Activated naive CD4-positive, alpha-beta T cell treated with anti-CD3 and anti-CD28 coated beads, Interleukin-2, amount 10 ng/mL, durations not matched to agents 7 days and 5 days (primary cell): ENCODE data around the gene C2orf76.

Source experiments
- CTCF ChIA-PET: fragments of 350-600 bp; sonication (Branson Sonifier 250); formaldehyde crosslinking; loops from one replicate; lab custom pipeline; 2021; ENCODE audit warnings: antibody characterized with exemption; lab: Charles Lee
- DNase-seq: peaks from one replicate; pipeline ENCODE4 v3.0.0-alpha.2; 2020
- H3K27ac Mint-ChIP-seq: one replicate; pipeline ENCODE4 v1.8.0; 2021; ENCODE audit warnings: mild to moderate bottlenecking, moderate library complexity, mixed read lengths
- H3K27me3 Mint-ChIP-seq: one replicate; pipeline ENCODE4 v1.8.0; 2021; ENCODE audit warnings: mild to moderate bottlenecking, mixed read lengths
- H3K36me3 Mint-ChIP-seq: one replicate; pipeline ENCODE4 v1.8.0; 2021; ENCODE audit warnings: mixed read lengths
- H3K4me1 Mint-ChIP-seq: one replicate; pipeline ENCODE4 v1.8.0; 2021; ENCODE audit warnings: mixed read lengths
- H3K4me3 Mint-ChIP-seq: one replicate; pipeline ENCODE4 v1.8.0; 2021; ENCODE audit warnings: mild to moderate bottlenecking, moderate library complexity, mixed read lengths
- H3K9me3 Mint-ChIP-seq: one replicate; pipeline ENCODE4 v1.8.0; 2021; ENCODE audit warnings: mixed read lengths

Gene C2orf76

DNA sequence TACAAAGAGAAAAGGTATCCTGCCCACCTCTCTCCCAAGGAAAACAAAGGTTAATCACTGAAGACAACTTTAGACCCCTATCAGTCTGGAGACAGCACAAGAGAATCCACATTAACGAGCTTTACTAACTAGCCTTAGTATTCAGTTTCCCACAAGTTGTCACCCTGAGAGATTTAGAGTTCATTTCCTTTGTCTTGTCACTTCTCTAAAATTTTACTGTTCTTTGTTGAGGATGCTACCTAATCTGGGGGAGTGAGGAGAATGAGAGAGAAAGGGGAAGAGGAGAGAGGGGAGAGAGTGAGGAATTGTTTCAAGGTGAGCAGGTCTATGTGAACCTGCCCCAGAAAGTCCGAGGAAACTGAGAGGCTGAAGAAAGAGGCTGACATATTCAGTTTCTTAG is 28.4 kb downstream of the C2orf76 start:
- no peak for DNase-seq
- no peaks in the 10 kb centered on the region for H3K27me3 Mint-ChIP-seq
- no peak overlapping the region for H3K4me3 Mint-ChIP-seq
- peaks cover 18% of the 10 kb centered on the region for H3K4me1 Mint-ChIP-seq
- peak overlapping the region; percentile 25 for H3K27ac Mint-ChIP-seq
- H3K9me3 Mint-ChIP-seq: no peaks in the 10 kb centered on the region
- no peaks in the 10 kb centered on the region for H3K36me3 Mint-ChIP-seq
- CTCF ChIA-PET: no interaction called here

DNA sequence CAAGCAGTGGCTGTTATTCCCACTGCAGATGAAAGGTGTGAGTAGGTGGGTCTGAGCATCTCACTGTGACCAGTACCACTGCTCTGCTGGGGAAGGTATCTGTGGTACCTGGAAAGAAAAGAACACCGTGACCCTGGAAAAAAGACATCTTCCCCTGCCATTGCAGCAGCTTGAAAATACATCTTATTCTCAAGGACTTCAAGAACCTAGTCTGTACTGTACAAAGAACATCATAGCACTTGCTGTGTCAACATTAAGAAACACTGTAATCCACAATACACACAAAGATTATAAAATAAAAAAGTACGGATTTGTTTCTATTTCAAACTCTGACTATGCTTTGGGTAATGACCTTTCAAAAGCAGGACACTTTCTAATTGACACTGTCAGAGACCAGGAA is 28.9 kb downstream of the C2orf76 start:
- CTCF ChIA-PET: no interaction called here
- Mint-ChIP-seq H3K36me3 (no peaks in the 10 kb centered on the region), H3K4me3 (no peak overlapping the region), H3K9me3 (no peaks in the 10 kb centered on the region), H3K4me1 (peaks cover 18% of the 10 kb centered on the region), H3K27ac (no peak overlapping the region), H3K27me3 (no peaks in the 10 kb centered on the region)
- no peak for DNase-seq

DNA sequence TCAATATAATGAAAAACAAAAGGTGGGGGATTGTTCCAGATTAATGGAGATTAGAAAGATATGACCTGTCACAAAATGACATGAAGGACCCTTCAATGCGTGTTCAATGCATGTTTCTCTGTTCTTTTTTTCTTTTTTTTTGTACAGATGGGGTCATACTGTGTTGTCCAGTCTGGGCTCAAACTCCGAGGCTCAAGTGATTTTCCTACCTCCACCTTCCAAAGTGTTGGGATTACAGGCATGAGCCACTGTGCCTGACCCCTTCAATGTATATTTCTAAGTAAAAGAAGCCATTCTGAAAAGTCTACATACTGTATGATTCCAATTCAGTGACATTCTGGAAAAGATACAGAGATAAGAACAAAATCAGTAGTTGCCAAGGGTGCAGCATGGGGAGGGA is 32.8 kb downstream of the C2orf76 start:
- Mint-ChIP-seq H3K27me3 (no peaks in the 10 kb centered on the region), H3K9me3 (no peaks in the 10 kb centered on the region), H3K4me3 (no peak overlapping the region), H3K4me1 (peaks cover 8% of the 10 kb centered on the region), H3K36me3 (no peaks in the 10 kb centered on the region), H3K27ac (no peak overlapping the region)
- CTCF ChIA-PET: no interaction called here
- DNase-seq: no peak

DNA sequence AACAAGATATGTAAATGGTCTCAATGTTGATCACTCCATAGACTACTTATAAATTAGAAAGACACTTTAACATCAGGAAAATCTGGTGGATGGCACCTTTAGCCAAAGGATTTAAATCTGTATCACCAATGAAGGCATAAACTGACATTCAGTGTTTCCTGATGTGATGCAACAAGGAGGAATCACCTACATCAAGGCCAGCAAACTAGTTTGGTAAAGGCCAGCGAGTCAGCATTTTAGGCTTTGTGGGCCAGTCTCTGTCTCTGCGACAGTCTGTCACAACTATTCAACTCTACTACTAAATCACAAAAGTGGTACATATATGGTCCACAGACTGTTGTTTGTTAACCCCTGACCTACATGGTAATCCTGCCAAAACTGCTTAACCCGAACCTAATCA is 33.3 kb downstream of the C2orf76 start:
- H3K36me3 Mint-ChIP-seq: no peaks in the 10 kb centered on the region
- peaks cover 3% of the 10 kb centered on the region for H3K4me1 Mint-ChIP-seq
- CTCF ChIA-PET: no interaction called here
- no peaks in the 10 kb centered on the region for H3K9me3 Mint-ChIP-seq
- no peak overlapping the region for H3K27ac Mint-ChIP-seq
- no peak for DNase-seq
- H3K4me3 Mint-ChIP-seq: no peak overlapping the region
- H3K27me3 Mint-ChIP-seq: no peaks in the 10 kb centered on the region

DNA sequence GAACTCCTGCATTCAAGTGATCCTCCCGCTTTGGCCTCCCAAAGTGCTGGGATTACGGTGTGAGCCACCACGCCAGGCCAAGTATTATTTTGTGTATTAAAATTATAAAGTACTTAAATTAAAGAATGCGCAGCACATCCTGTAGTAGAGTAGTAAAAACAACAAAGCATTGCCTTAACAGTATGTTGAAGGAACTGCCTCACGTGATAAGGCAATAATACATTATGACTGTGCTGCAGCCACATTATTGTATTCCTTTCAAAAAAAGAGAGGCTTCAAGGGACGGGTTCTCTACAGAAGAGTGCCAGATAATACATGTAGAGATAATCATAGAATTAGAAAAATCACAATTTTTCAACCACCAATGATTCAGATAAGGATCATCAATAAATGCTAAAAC is 33.7 kb downstream of the C2orf76 start:
- H3K27me3 Mint-ChIP-seq: no peaks in the 10 kb centered on the region
- H3K9me3 Mint-ChIP-seq: no peaks in the 10 kb centered on the region
- H3K27ac Mint-ChIP-seq: no peak overlapping the region
- DNase-seq: no peak
- H3K36me3 Mint-ChIP-seq: no peaks in the 10 kb centered on the region
- no peak overlapping the region for H3K4me3 Mint-ChIP-seq
- no peaks in the 10 kb centered on the region for H3K4me1 Mint-ChIP-seq
- CTCF ChIA-PET: no interaction called here

DNA sequence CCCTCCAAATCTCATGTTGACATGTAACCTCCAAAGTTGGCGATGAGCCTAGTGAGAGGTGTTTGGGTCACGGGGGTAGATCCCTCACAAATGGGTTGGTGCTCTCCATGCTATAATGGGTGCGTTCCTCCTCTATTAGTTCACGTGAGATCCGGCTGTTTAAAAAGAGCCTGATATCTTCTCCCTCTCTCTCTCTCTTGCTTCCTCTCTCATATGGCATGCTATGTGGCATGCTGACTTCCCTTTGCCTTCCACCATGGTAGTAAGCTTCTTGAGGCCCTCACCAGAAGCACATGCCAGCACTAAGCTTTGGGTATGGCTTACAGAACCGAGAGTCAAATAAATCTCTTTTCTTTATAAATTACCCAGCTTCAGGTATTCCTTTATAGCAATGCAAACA is 39.2 kb downstream of the C2orf76 start:
- Mint-ChIP-seq H3K4me3 (no peak overlapping the region), H3K9me3 (no peaks in the 10 kb centered on the region), H3K27me3 (no peaks in the 10 kb centered on the region), H3K27ac (no peak overlapping the region), H3K4me1 (no peaks in the 10 kb centered on the region), H3K36me3 (no peaks in the 10 kb centered on the region)
- CTCF ChIA-PET: interaction anchor here (0.8 kb wide), 1 partner anchor 45 kb away, joined by 4 read pairs; no protein-coding TSS in a partner anchor
- no peak for DNase-seq

DNA sequence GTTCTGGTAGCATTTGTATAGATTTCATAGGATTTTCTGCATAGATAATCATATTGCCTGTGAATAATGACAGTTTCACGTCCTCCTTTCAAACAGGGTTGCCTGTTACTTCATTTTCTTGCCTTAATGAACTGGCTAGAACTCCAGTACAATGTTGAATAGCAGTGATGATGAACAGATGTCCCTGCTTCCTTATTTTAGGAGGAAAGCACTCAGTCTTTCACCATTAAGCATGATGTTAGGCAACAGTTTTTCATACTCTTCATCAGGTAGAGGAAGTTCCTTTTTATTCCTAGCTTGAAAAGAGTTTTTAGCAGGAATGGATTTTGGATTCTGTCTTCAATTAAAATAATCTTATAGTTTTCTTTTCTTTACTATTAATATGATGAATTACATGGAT is 39.7 kb downstream of the C2orf76 start:
- Mint-ChIP-seq H3K36me3 (no peaks in the 10 kb centered on the region), H3K4me3 (no peak overlapping the region), H3K9me3 (no peaks in the 10 kb centered on the region), H3K27me3 (no peaks in the 10 kb centered on the region), H3K4me1 (no peaks in the 10 kb centered on the region), H3K27ac (no peak overlapping the region)
- CTCF ChIA-PET: interaction anchor here (0.8 kb wide), 1 partner anchor 45 kb away, joined by 4 read pairs; no protein-coding TSS in a partner anchor
- no peak for DNase-seq

DNA sequence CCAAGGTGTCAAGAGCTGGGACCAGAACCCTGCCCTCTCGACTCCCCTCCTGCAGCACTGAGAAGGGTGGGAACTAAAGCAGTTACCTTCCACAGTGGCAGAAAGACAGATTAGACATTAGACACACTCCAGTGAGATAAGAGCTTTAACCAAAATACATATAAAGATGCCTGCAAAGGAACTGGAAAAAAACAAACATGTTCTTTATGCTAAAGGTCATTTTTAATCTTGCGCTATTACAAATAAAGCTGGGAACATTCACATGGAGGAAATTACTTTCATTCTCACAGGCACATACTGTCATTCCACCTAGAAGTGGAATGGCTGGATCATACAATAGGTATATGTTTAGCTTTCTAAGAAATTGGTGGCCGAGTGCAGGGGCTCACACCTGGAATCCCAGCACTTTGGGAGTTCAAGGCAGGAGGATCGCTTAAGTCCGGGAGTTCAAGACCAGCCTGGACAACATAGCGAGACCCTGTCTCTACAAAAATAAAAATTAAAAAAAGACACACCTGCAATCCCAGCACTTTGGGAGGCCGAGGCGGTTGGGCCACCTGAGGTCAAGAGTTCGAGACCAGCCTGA is 41.9 kb downstream of the C2orf76 start:
- no peak for DNase-seq
- no peaks in the 10 kb centered on the region for H3K36me3 Mint-ChIP-seq
- H3K4me3 Mint-ChIP-seq: no peak overlapping the region
- H3K27me3 Mint-ChIP-seq: no peaks in the 10 kb centered on the region
- CTCF ChIA-PET: no interaction called here
- H3K27ac Mint-ChIP-seq: no peak overlapping the region
- no peaks in the 10 kb centered on the region for H3K4me1 Mint-ChIP-seq
- H3K9me3 Mint-ChIP-seq: no peaks in the 10 kb centered on the region

DNA sequence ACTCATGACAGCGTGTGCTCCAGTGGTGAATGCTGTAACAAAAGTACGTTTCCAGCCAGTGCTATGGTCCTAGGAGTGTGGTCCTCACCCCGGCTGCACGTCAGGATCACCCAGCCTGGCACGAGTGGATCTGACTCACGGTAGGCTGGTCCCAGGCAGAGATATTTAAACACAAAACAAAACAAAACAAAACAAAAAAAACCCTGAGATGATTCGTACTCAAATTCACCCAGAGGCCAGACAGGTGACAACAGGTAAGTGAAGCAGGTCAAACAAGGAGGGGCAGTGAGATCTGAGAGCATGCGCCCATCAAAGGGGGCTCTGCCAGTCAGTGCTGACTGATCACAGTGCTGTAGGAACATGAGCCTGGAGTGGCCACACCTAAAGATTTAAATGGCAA is 43.2 kb downstream of the C2orf76 start:
- Mint-ChIP-seq H3K9me3 (no peaks in the 10 kb centered on the region), H3K27ac (no peak overlapping the region), H3K36me3 (no peaks in the 10 kb centered on the region), H3K4me3 (no peak overlapping the region), H3K4me1 (no peaks in the 10 kb centered on the region), H3K27me3 (no peaks in the 10 kb centered on the region)
- DNase-seq: no peak
- CTCF ChIA-PET: no interaction called here

DNA sequence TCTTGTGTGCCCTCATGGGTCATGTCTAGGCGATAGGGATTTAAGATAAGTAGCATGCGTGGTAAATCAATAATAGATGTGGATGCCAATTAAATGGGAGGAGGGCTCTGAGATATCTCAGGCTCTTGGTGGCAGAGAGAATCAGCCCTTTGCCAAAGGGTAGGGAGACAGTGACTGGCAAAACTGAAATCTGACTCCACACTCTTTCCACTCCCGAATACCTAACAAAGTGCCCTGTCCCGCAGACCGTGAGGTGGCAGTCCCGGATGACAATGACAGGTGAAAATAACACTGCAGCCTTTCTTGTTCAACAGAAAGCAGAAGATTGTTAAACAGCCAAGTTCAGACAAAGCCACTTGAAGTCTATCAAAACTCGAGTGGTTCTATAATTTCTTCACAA is 47.0 kb downstream of the C2orf76 start:
- DNase-seq: no peak
- Mint-ChIP-seq H3K27ac (no peak overlapping the region), H3K9me3 (no peaks in the 10 kb centered on the region), H3K36me3 (no peaks in the 10 kb centered on the region), H3K27me3 (no peaks in the 10 kb centered on the region), H3K4me1 (no peaks in the 10 kb centered on the region), H3K4me3 (no peak overlapping the region)
- CTCF ChIA-PET: no interaction called here

DNA sequence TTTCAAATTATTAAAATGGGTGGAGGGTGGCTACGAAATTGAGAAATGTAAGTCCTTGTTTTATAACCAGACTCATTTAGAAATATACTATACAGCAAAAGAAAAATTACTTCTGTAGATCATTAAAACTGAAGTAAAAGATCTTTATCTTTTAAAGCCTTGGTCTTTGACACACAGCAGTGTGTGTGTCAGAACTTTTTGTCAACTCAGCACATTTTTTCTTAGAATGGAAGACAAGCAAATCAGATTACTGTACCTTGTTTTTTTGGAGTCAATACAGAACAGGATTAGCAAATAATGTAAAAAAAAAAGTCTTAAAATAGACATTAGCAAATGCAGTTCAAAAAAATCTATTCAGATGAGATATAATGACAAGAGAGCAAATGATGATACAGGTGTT is 49.1 kb downstream of the C2orf76 start:
- H3K36me3 Mint-ChIP-seq: no peaks in the 10 kb centered on the region
- H3K4me1 Mint-ChIP-seq: no peaks in the 10 kb centered on the region
- CTCF ChIA-PET: no interaction called here
- no peaks in the 10 kb centered on the region for H3K9me3 Mint-ChIP-seq
- no peak overlapping the region for H3K27ac Mint-ChIP-seq
- H3K27me3 Mint-ChIP-seq: no peaks in the 10 kb centered on the region
- DNase-seq: no peak
- no peak overlapping the region for H3K4me3 Mint-ChIP-seq

DNA sequence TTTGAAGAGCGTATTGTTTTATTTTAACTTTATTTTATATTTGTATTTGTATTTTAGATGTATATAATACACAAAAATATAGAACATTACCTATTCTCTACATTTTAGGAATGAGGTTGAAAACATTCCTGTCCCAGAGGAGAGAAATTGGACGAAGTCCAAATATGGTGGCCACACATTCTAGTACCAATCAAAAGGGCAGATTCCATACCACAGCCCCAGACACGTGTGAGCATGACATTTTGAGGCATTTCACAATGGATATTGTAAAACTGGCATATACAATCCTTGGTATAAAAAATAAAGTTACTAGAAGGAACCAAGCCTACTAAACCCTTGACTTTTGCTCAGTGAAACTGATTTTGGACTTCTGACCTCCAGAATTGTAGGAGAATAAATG is 50.6 kb downstream of the C2orf76 start:
- Mint-ChIP-seq H3K9me3 (no peaks in the 10 kb centered on the region), H3K4me3 (no peak overlapping the region), H3K4me1 (no peaks in the 10 kb centered on the region), H3K27me3 (no peaks in the 10 kb centered on the region), H3K36me3 (no peaks in the 10 kb centered on the region), H3K27ac (no peak overlapping the region)
- CTCF ChIA-PET: no interaction called here
- no peak for DNase-seq

DNA sequence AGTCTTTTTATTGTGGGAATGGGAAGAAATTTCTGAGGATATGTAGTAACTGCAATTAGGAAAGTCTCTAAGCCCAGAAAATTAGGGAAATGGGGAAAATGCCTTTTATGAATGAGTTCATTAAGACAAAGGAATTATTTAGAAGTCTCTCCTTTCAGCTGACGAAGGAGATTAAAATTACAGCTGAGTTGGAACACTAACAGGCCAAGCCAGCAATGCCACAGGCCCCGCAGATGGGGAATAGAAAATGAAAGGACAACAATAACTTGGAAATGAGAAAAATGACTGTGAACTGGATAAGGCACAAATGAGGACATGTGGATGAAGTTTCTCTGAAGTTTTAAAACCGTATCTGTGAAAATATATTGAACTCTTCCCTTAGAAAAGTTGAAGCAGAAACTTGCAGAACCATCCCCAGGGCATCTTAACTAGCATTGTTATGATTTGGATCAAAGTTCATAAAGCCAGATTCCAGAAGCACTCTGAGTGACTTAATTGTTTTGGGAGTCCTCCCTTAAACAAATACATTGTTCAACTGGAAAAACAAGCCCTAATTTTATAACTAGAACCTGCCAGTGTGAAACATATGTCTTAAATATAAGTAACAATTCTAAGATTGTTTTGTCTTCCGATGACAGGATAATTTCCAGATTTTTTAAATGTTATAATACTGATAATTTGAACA is 51.3 kb downstream of the C2orf76 start:
- no peaks in the 10 kb centered on the region for H3K27me3 Mint-ChIP-seq
- no peak overlapping the region for H3K27ac Mint-ChIP-seq
- no peaks in the 10 kb centered on the region for H3K9me3 Mint-ChIP-seq
- H3K4me1 Mint-ChIP-seq: no peaks in the 10 kb centered on the region
- no peak for DNase-seq
- CTCF ChIA-PET: no interaction called here
- H3K36me3 Mint-ChIP-seq: no peaks in the 10 kb centered on the region
- no peak overlapping the region for H3K4me3 Mint-ChIP-seq

DNA sequence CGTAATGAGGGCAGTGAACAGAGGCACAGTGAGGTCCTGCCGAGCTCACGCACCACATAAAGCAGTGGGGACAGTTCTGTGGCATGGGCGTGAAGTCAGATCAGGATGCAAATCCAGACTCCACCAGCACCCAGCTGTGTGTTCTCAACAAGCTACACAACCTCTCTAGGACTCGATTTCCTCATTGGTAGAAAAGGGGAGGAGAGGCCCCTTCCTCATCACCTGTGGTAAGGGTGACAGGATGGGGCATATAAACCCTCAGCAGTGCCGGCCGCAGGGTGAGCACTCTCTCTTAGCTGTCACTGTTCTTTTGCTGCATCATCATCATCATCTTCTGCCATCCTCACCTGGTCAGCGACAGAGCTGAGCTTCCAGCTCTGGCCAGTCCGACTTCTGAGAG is 54.8 kb downstream of the C2orf76 start:
- Mint-ChIP-seq H3K9me3 (no peaks in the 10 kb centered on the region), H3K27ac (no peak overlapping the region), H3K4me1 (no peaks in the 10 kb centered on the region), H3K4me3 (no peak overlapping the region), H3K27me3 (no peaks in the 10 kb centered on the region), H3K36me3 (no peaks in the 10 kb centered on the region)
- no peak for DNase-seq
- CTCF ChIA-PET: no interaction called here

DNA sequence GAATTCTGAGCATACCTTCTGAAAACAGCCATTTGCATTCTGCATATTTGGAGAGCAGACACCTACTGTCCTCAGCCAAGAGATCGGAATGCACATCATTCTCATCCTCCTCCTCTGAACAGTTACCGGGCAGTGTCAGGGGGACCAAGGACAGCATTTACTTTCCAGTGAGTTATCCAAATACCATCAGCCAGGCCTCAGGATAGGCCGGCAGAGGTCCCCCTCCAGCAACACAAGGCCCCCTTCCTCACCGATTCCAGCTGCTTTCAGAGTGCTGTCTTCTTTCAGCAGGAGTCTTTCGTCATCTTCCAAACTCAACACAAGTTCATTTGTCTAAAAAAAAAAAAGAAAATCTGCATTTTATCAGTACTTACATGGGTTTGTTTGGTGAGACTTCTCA is 55.3 kb downstream of the C2orf76 start:
- Mint-ChIP-seq H3K9me3 (no peaks in the 10 kb centered on the region), H3K27me3 (no peaks in the 10 kb centered on the region), H3K27ac (no peak overlapping the region), H3K36me3 (no peaks in the 10 kb centered on the region), H3K4me1 (no peaks in the 10 kb centered on the region), H3K4me3 (no peak overlapping the region)
- CTCF ChIA-PET: interaction anchor here (1.3 kb wide), 1 partner anchor 430 kb away, joined by 3 read pairs; no protein-coding TSS in a partner anchor
- DNase-seq: no peak
